OCI-LY1 (cell line): ENCODE measurements around the gene CKB.

Experiments
- EZH2 ChIP-seq: fragments of 200-600 bp; sonication (generic), shearing (Covaris generic); IDR thresholded peaks from 2 replicates; pipeline ENCODE4 v1.8.0; 2017; ENCODE audit warnings: borderline replicate concordance, mixed run types, mild to moderate bottlenecking, antibody characterized with exemption, low read length, moderate library complexity, mixed read lengths
- TF ChIP-seq, protein P1 (sequence below): fragments of 200-600 bp; sonication (generic), shearing (Covaris generic); IDR thresholded peaks from 2 replicates; pipeline ENCODE4 v1.5.1; 2017; ENCODE audit warnings: mild to moderate bottlenecking, antibody characterized with exemption, low read length, moderate library complexity, mixed read lengths

DNA sequence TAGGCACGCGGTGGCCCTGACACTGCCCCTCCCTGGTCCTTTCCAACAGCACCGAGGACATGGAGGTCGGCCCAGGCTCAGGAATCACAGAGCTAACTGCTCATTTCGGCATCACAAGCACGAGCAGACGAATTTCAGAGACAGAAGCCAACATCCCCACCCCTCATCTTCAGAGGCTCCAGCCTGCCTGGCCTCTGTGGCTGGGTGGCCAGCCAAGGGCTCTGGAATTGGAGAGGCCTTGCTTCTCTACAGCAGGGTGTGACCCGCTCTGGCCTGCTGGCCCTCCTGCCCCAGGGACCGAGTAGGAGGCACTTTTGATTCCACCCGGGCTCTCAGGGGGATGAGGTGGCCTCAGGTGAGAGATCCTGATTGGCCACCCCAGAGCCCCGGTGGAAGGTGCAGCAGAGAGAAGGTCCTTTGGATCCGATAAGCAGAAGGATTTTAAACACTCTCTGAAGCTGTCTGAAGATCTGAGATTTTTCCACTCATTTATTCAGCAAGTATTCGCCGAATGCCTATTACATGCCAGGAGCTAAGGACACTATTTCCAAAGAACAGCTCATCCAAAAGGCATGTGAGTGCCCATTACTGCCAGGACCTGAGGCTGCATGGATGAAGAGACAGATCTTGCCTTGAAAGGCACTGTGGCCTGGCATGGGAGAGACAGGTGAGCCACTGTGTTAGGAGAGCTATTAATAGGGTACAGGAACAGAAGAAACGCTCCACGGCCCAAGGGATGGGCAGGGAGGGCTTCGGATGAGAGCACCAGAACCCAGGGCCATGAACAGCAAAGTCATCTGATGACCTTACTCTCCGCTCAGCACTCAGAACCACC, 29.6 kb upstream of the CKB start:
- TF ChIP-seq, protein P1, sequence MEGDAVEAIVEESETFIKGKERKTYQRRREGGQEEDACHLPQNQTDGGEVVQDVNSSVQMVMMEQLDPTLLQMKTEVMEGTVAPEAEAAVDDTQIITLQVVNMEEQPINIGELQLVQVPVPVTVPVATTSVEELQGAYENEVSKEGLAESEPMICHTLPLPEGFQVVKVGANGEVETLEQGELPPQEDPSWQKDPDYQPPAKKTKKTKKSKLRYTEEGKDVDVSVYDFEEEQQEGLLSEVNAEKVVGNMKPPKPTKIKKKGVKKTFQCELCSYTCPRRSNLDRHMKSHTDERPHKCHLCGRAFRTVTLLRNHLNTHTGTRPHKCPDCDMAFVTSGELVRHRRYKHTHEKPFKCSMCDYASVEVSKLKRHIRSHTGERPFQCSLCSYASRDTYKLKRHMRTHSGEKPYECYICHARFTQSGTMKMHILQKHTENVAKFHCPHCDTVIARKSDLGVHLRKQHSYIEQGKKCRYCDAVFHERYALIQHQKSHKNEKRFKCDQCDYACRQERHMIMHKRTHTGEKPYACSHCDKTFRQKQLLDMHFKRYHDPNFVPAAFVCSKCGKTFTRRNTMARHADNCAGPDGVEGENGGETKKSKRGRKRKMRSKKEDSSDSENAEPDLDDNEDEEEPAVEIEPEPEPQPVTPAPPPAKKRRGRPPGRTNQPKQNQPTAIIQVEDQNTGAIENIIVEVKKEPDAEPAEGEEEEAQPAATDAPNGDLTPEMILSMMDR: no peak
- TF ChIP-seq EZH2: no peak
